B cell (primary cell): Measurements from ENCODE around the gene CLASP1.

Experiments used
- CTCF ChIP-seq: fragments of 200-600 bp; IDR thresholded peaks from one replicate; pipeline ENCODE4 v1.8.0; 2022; ENCODE audit warnings: antibody characterized with exemption, mild to moderate bottlenecking
- EZH2 ChIP-seq: IDR thresholded peaks from 2 replicates; pipeline ENCODE4 v1.6.1; 2012; ENCODE audit warnings: borderline replicate concordance, low read depth, mild to moderate bottlenecking, moderate library complexity, low read length; ENCODE audit not compliant: insufficient read depth, poor library complexity, severe bottlenecking

- TF ChIP-seq CTCF = no peak
- no peak for TF ChIP-seq EZH2
Observed at GRCh38 chr2:121409966-121410365, 239.3 kb downstream of the CLASP1 start.
